ENCODE data around the gene GLIPR1L2. TPM values are rescaled to one million over a fixed set of nuclear protein-coding genes. Genes with fewer than 3 reads are reported as not detected.
"Not testable (repeated sequence)": the region's sequence is repeated elsewhere in the genome, so short reads cannot be mapped to it uniquely, and the experiment has no call there.

GLIPR1L2 gene
- total RNA-seq, 1 donor from 2014 or later = not detected

- Mint-ChIP-seq H3K36me3 (ENCODE audit: unreplicated experiment) (no peaks in the 10 kb centered on the region), H3K9me3 (ENCODE audit: unreplicated experiment) (peaks cover 4% of the 10 kb centered on the region), H3K27ac (ENCODE audit: unreplicated experiment) (no peak overlapping the region), H3K27me3 (ENCODE audit: unreplicated experiment) (no peaks in the 10 kb centered on the region), H3K4me1 (ENCODE audit: low read depth, unreplicated experiment) (no peaks in the 10 kb centered on the region), H3K4me3 (ENCODE audit: unreplicated experiment) (no peak overlapping the region)
- TF ChIP-seq, protein P1, sequence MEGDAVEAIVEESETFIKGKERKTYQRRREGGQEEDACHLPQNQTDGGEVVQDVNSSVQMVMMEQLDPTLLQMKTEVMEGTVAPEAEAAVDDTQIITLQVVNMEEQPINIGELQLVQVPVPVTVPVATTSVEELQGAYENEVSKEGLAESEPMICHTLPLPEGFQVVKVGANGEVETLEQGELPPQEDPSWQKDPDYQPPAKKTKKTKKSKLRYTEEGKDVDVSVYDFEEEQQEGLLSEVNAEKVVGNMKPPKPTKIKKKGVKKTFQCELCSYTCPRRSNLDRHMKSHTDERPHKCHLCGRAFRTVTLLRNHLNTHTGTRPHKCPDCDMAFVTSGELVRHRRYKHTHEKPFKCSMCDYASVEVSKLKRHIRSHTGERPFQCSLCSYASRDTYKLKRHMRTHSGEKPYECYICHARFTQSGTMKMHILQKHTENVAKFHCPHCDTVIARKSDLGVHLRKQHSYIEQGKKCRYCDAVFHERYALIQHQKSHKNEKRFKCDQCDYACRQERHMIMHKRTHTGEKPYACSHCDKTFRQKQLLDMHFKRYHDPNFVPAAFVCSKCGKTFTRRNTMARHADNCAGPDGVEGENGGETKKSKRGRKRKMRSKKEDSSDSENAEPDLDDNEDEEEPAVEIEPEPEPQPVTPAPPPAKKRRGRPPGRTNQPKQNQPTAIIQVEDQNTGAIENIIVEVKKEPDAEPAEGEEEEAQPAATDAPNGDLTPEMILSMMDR (IDR thresholded peaks at IDR 0.05; ENCODE audit: partially characterized antibody, unreplicated experiment) = no peak
- DNase-seq = no peak
These were observed 53.7 kb downstream of the GLIPR1L2 start for GRCh38 chr12:75444429-75445136.

DNA sequence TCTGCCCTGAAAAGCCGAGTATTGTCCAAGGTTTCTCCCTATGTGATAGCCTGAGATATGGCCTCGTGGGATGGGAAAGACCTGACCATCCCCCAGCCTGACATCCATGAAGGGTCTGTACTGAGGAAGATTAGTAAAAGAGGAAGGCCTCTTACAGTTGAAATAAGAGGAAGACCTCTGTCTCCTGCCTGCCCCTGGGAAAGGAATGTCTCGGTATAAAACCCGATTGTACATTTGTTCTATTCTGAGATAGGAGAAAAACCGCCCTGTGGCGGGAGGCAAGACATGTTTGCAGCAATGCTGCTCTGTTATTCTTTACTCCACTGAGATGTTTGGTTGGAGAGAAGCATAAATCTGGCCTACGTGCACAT is 54.2 kb downstream of the GLIPR1L2 start:
- DNase-seq; H3K36me3 Mint-ChIP-seq (ENCODE audit: unreplicated experiment); H3K27me3 Mint-ChIP-seq (ENCODE audit: unreplicated experiment); H3K9me3 Mint-ChIP-seq (ENCODE audit: unreplicated experiment); H3K4me1 Mint-ChIP-seq (ENCODE audit: low read depth, unreplicated experiment); H3K4me3 Mint-ChIP-seq (ENCODE audit: unreplicated experiment); H3K27ac Mint-ChIP-seq (ENCODE audit: unreplicated experiment): not testable (repeated sequence)

DNA sequence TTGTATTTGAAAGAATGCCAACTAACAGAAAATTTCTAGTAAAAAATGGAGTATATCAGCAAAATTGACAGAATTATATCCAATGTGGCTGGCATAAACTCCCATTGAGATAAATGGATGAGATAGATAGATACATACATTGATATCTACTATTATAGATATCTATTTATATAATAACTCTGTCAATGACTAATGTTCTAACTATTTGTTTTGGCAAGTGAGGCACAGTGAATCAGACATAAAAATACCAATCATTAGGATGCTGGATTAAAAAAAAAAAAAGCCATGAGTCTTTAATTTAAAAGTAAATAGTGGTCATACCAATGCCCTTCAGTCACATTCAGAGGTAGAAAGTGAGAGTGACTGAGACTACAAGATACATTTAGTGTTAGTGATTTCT is 56.0 kb downstream of the GLIPR1L2 start:
- no peaks in the 10 kb centered on the region for H3K4me1 Mint-ChIP-seq (ENCODE audit: low read depth, unreplicated experiment)
- TF ChIP-seq, protein P1 (IDR thresholded peaks at IDR 0.05; ENCODE audit: partially characterized antibody, unreplicated experiment) = no peak
- peaks cover 2% of the 10 kb centered on the region for H3K9me3 Mint-ChIP-seq (ENCODE audit: unreplicated experiment)
- no peak overlapping the region for H3K27ac Mint-ChIP-seq (ENCODE audit: unreplicated experiment)
- no peaks in the 10 kb centered on the region for H3K27me3 Mint-ChIP-seq (ENCODE audit: unreplicated experiment)
- H3K4me3 Mint-ChIP-seq (ENCODE audit: unreplicated experiment) = no peak overlapping the region
- DNase-seq = no peak
- H3K36me3 Mint-ChIP-seq (ENCODE audit: unreplicated experiment) = no peaks in the 10 kb centered on the region

GRCh38 chr12:75447691-75448393 is 57.0 kb downstream of the GLIPR1L2 start:
- DNase-seq = no peak
- H3K4me1 Mint-ChIP-seq (ENCODE audit: low read depth, unreplicated experiment) = no peaks in the 10 kb centered on the region
- H3K4me3 Mint-ChIP-seq (ENCODE audit: unreplicated experiment) = no peak overlapping the region
- no peaks in the 10 kb centered on the region for H3K36me3 Mint-ChIP-seq (ENCODE audit: unreplicated experiment)
- H3K27me3 Mint-ChIP-seq (ENCODE audit: unreplicated experiment) = no peaks in the 10 kb centered on the region
- peaks cover 2% of the 10 kb centered on the region for H3K9me3 Mint-ChIP-seq (ENCODE audit: unreplicated experiment)
- no peak overlapping the region for H3K27ac Mint-ChIP-seq (ENCODE audit: unreplicated experiment)
- TF ChIP-seq, protein P1 (IDR thresholded peaks at IDR 0.05; ENCODE audit: partially characterized antibody, unreplicated experiment) = no peak

GRCh38 chr12:75452675-75453330 is 61.9 kb downstream of the GLIPR1L2 start:
- no peak overlapping the region for H3K4me3 Mint-ChIP-seq (ENCODE audit: unreplicated experiment)
- no peaks in the 10 kb centered on the region for H3K36me3 Mint-ChIP-seq (ENCODE audit: unreplicated experiment)
- no peaks in the 10 kb centered on the region for H3K4me1 Mint-ChIP-seq (ENCODE audit: low read depth, unreplicated experiment)
- TF ChIP-seq, protein P1 (IDR thresholded peaks at IDR 0.05; ENCODE audit: partially characterized antibody, unreplicated experiment) = no peak
- H3K27ac Mint-ChIP-seq (ENCODE audit: unreplicated experiment) = no peak overlapping the region
- DNase-seq = no peak
- no peaks in the 10 kb centered on the region for H3K27me3 Mint-ChIP-seq (ENCODE audit: unreplicated experiment)
- H3K9me3 Mint-ChIP-seq (ENCODE audit: unreplicated experiment) = peaks cover 2% of the 10 kb centered on the region
